HG03095 (cell line): Measurements from ENCODE around the gene DCAF15.
"Not testable (repeated sequence)": the region's sequence is repeated elsewhere in the genome, so short reads cannot be mapped to it uniquely, and the experiment has no call there.

Experiments used
- ATAC-seq: cut with Tn5 transposase; IDR thresholded peaks from one replicate; pipeline ENCODE4 v1.9.1; 2021; ENCODE audit warnings: moderate library complexity; ENCODE audit not compliant: unreplicated experiment

The DCAF15 gene

DNA sequence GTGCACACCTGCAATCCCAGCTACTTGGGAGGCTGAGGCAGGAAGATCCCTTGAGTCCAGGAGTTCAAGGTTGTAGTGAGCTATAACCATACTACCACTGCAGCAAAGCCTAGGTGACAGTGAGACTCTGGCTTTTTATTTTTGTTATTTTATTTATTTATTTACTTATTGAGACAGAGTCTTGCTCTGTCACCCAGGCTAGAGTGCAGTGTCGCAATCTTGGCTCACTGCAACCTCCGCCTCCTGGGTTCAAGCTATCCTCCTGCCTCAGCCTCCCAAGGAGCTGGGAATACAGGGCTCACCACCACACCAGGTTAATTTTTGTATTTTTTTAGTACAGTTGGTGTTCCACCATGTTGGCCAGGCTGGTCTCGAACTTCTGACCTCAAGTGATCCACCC, 21.2 kb downstream of the DCAF15 start:
- ATAC-seq: not testable (repeated sequence)

DNA sequence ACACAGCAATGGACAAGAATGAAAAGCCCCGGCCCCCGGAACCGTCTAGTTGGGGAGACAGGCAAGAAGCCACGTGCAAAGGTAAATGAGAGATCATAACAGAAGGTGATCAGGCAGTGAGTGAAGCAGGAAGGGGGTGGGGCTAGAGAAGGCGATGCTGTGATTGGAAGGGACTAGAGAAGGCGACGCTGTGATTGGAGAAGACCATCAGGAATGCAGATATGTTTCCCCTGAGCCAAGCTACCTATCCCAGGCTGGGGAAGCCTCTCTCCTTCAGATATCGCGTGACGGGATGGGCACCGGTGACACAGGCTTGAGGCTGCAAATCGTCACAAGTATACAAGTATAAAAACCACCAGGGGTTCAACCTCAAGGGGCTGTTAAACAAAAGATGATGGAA, 21.8 kb downstream of the DCAF15 start:
- ATAC-seq: no peak

DNA sequence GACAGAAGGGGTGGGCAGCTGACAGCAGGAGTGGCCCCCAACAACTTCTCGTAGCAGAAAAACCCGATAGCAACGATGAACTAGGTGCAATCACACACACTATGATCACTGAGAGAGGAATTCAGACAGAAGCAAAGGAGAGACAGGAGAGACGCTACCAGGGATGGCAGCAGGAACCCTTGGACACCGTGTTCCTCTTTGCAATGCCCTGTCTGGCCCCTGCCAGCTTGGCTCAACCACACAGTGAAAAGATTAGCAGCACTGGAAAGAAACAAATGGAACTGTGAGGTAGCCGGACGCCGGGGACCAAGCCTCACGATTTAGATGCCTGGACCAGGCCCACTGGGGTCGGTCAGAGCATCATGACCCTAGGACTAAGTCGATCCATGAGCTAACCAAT, 23.6 kb downstream of the DCAF15 start:
- no peak for ATAC-seq

DNA sequence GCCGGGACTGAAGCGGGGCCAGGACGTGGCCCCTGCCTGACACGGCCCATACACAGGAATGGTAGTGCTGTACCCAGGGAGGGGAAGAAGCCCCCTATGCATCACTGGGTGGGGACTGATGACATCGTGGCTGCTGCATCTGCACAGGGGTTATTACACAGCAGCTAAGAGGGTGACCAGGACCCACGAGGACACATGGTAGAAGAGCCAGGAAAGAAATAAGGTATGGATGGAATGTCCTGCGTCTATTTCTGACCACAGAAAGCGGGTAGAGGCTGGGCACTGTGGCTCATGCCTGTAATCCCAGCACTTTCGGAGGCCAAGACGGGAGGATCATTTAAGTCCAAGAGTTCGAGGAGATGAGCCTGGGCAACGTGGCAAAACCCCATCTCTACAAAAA, 24.1 kb downstream of the DCAF15 start:
- no peak for ATAC-seq

DNA sequence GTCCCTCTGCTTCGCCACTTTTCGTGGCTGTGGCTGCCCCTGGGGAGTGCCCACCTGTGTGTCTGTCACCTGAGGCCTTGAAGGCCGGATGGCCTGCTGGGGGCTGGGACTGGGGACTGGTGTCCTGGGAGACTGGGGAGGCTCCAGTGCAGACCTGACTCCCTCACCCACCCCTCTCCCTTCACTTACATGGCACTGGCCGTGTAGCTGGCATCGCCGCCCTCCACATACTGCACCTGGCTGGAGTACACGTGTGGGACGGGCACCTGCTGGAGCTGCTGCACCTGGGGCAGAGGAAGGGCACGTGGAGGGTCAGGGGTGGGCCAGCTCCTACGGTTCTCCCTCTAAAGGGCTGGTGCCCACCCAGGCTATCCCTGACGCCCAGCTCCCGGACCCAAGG, 25.5 kb downstream of the DCAF15 start:
- ATAC-seq: no peak

DNA sequence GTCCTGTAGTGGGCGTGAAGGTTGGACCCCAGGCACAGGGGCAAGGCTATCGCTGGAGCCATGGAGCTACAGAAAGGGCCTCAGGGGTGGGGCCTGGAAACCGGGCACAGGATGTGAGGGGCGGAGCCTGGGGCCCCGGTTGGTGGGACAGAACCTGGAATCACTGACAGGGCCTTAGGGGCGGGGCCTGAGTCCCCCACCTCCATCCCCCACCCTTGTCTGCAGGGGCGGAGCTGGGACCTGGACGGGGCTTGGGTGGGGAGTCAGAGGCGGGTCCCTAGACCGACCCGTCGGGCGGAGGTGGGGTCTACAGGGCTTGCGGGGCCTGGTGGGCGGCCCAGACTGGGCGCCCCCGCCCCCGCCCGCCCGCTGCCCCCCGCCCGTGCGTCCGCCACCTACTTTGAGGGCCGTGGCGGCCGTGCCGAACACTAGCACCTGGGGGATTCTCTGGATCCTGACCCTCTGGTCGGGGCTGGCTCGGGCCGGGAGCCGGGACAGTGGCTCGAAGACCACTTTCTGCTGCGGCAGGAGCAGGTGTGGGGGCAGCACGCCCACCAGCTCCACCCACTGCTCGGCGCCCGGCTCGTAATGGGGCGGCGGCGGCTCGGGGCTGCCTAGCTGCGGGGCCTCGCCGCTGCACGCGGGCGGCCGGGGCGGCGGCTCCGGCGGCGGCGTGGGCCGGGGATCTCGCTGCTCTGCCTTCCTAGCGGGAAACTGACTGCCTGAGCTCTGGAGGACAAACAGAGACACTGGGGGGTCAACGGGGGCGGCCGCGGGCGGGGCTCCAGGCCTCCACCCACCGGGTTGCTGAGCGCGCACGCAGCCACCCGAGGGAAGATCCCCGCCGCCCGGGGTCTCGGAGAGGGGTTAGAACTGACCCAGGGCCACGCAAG, 26.3 kb downstream of the DCAF15 start:
- no peak for ATAC-seq

DNA sequence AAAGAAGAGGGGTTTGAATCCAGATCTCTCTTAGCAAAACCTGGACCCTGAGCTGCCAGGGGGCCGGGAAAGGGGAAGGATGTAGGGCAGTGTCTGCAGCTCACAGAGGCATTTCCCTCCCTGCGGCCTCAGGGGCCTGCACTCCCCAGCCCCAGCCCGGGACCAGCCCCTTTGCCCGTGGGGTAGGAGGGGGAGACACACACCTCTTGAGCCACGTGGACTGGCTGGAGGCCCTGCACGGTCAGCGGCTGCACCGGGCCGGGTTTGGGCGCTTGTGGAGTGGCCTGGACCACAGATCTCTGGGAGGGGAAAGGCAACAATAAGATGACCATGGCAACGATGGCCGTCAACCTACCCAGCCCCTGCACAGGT, 26.9 kb downstream of the DCAF15 start:
- no peak for ATAC-seq

DNA sequence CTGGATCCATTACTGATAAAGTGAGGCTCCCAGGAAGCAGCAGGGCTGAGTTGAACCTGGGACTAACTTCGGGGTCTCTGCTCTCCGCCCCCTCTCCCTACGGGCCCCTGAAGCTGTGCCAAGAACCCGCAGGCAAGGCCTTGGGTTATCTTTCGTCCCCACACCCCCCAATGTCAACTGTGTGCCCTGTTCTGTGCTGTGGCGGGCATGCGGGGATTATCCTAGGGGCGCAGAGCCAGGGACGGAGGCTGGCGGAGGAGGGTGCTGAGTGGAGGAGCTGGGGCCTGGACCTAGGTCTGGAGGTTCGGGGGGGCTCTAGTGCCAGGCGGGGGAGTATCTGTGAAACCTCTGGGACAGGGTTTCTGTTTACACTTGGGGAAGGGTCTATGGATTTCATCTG, 27.4 kb downstream of the DCAF15 start:
- no peak for ATAC-seq

DNA sequence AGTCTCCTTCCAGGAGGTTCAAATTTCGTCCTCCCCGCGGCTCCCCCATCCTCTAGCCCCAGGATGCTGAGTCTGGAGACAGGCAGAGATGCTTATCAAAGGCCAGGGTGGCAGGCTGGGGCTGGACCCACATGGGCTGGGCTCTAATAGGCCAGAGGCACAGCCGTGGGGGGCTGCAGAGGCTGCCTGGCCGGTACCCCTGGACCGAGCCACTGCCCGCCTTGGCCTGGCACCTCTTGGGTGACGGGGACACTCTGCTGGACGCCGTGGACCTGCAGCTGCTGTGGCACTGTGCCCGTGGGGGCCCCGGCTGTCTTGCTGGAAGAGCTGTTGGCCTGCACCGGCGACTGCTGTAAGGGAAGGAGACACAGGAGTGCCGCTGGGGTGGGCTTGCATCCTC, 28.0 kb downstream of the DCAF15 start:
- no peak for ATAC-seq

DNA sequence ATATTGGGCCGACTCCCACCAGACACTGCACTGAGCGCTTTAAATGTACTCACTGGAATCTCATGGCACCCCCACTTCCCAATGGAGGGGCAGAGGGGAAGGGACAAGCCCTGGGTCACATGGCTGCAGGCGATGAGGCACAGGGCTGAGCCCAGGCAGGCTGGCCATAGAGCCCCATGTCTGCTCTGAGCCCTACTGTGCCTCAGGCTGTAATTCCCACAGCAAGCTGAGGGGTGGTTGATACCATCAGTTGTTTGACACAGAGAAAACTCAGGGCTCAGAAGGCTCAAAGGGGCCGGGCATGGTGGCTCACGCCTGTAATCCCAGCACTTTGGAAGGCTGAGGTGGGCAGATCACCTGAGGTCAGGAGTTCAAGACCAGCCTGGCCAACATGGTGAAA, 28.7 kb downstream of the DCAF15 start:
- ATAC-seq: no peak

DNA sequence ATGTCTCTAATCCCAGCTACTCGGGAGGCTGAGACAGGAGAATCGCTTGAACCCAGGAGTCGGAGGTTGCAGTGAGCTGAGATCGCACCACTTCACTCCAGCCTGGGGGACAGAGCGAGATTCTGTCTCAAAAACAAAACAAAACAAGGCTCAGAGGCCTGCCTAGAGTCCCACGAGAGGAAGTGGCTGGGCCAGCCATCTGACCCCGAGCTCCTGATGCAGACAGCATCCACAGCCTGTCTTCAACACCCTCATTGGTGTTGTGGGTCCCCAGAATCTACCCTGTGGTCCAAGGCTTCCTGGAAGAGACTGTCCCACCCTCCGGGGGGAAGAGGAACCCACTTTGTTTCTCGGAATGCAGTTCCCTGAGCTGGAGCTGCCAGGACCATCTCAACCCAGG, 29.2 kb downstream of the DCAF15 start:
- ATAC-seq: no peak

DNA sequence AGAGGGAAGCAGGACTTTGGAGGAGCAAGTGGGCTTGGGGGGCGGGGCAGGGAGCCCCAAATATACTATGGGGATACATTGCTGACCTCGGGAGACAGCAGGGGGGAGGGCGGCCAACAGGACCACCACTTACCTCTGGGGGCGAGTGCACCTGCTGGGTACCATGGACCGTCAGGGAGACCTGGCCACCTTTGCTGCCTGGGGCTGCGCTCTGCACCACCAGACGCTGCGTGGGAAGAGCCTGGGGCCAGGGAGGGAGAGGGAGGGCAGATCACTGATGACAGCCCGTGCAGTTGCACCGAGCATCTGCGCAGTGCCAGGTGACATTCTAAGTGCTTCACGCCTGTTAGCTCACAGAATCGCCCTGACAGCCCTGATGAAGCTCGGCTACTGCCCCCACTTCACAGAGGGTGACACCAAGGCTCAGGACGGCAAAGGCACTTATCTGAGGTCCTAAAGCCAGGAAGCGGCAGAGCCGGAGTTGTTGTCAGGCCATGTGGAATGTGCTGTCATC, 29.7 kb downstream of the DCAF15 start:
- no peak for ATAC-seq

DNA sequence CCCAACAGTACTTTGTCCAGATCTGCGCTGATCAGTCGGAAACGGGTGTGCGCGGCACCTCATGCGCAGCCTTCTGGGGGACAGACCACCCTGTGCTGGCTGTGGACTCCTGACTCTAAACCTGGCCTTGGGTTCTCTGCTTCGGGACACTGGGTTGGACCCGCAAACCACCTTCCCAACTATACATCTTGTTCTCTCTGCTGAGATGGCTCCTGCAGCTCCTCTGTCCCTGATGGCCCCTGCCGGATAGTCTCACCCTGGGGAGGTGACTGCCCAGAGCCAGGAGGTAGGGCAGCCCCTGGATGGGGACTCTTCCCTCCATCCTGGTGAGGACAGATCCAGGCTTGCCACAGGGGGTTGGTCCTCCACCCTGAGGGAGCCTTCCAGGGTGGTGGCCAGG, 30.5 kb downstream of the DCAF15 start:
- ATAC-seq: no peak

DNA sequence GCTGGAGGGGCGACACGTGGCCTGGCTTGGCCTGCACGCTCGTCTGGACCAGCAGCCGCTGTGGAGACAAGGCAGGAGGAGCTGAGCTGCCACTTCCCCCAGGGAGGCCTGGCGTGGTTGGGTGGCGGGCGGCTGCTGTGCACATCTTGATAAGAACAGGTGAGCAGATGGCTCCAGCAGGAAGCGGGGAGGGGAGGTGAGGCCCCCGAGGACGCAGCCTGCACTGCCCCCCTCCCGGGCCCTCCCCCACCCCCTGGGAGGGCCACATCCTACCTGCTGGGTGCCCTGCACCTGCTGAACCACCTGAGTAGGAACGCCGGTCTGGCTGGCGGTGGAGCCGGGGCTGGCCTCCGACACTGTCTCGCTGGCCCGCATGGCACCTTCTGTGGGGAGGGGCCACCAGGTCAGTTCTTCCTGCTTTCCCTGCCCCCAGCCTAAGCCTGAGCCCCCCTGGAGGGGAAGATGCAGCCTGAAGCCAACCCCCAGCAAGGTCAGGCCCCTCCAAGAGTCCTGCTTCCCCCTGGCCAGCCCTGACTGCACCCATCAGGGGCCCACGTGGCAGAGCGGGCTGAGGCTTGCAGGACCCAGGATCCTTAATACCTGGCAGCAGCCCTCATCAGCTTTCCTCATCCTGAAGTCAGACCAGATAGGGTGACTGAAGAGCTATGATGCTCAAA, 31.0 kb downstream of the DCAF15 start:
- ATAC-seq: no peak

DNA sequence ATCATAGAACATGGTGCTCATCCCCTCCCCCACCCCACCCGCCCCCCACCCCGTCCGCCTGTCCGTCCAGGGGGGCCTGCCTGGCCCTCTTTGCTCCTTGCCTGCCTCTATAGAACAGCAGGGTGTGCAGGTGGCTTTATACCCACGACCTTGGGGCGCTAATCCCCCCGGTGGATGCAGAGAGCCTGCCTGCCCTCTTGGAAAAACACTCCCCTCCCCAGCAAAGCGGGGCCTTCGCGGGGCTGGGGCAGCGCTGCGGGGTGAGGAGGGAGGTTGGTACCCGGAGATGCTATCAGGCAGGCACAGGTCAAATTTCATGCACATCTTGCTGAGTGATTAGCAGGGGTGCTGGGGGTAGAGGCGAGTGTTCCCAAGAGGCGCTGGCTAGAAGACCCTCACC, 31.9 kb downstream of the DCAF15 start:
- ATAC-seq: no peak

DNA sequence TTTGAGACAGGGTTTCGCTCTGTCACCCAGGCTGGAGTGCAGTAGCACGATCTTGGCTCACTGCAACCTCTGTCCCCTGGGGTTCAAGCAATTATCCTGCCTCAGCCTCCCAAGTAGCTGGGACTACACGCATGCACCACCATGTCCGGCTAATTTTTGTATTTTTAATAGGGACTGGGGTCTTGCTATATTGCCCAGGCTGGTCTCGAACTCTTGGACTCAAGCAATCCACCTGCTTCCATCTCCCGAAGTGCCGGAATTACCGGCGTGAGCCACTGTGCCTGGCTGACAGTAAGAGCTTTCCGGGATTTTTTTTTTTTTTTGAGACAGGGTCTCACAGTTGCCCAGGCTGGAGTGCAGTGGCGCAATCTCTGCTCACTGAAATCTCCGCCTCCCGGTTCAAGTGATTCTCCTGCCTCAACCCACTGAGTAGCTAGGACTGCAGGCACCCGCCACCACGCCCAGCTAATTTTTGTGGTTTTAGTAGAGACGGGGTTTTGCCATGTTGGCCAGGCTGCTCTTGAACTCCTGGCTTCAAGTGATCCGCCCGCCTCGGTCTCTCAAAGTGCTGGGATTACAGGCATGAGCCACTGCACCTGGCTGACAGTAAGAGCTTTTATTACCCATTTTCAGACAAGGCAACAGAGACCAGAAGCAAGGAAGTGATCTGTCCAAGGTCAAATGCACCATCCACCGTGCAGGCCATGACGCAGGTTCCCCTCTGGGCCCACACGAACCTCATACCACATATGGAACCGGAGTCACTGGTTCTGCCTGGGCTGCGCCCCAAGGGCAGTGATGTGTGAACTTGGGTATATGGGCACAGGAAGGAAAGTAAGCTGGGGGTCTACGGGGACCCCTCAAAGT, 32.8 kb downstream of the DCAF15 start:
- no peak for ATAC-seq

DNA sequence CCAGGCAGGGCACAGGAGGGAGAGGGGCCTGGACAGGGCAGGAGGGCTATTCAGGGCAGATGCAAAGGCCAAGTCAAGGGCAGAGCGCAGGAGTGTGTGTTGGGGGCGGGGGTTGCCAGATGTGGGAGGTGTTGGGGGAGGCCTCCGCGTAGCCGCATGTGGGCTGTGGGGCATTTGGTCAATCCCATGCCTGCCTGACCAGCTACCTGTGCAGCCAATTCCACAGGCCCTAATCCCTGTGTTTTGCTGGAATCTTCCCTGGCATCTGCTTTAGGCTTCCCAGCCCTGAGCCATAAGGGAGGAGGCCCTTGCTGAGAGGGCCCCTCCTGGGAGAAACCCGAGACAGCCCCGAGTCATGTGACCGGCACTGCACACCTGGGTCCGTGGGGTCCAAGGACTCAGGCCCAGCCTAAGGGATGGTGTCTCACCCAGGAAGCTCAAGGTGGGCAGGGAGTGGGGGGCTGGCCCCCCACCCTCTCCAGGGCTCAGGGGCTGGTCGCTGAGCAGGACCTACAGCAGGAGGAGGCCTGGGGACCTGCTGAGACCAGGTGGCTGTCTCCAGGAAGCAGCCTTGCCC, 33.5 kb downstream of the DCAF15 start:
- no peak for ATAC-seq

DNA sequence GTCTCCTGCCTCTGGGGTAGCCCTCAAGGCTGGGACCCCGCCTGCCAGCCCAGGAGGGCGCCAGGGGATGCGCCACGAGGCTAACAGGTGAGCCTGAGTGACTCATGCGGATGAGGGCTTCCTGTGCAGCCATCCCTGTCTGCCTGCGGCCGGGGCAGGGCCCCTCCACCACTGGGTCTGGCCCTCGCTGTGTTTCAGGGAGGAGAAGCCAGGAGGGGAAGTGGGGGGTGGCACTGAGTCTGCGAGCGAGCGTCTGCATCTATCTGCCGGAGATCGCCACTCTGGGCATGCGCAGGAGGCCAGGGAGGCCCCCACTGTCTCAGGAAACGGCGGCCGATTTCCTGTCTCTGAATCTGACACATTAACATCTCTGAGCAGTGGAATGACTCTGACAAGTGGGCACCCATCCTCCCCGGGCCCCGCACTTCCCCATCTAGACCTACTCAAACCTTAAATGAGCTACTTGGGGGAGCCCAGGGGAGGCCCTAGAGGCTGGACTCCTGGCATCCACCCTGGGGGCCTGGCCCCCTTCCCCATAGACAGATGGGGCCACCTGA, 34.1 kb downstream of the DCAF15 start:
- ATAC-seq: peak; percentile 73

DNA sequence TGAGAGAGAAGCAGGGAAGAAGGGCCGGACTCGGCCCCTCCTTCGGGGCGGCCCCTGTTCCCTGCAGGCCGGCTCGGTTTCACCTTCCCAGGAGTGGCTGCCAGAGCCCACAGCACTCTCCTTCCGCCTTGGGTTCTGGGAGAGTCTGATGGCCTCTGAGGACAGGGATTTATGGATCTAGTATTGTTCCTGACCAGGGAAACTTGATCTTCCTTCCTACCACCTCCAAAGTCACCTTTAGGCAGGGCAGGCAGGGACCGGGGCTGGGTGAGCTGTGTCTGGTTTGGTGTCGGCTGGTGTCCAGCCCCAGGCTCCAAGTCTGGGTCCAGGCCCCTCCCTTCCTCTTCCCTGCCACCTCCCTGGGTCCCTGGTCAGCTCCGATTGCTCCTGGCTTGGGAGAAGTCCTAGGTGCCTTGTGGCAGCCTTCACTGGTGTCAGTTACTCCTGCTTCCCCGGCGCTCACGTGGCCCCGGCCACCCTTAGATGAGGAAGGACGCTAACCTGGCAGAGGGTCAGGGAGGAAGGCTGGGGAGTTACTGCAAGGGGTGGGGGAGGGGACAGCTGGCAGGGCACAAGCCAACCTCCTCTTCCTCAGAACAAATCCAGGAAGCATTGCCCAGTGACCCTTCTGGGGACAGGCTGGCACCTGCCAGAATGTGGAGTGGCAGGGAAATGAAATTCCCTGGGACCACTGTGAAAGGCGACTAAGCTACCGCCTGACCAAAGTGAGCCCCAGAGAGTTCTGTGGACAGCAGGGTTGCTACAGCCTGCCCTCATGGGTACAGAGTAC, 35.0 kb downstream of the DCAF15 start:
- no peak for ATAC-seq

DNA sequence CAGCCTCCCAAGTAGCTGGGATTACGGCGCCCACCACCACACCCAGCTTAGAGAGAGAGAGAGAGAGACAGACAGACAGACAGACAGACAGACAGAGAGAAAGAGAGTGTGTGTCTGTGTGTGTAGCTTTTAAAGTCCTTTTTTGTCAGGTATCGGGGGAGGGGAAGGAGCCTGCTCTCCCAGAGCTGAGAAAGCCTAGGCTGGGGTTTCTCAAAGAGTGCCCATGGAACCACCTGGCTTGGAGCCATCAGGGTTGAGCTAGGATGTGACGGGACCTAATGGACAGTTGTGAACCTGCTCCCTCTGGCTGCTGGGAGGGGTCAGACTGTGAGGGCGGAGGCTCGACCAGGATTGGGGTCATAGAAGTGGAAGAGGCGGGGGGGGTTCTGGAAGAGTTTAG, 37.2 kb downstream of the DCAF15 start:
- ATAC-seq: no peak
